ENCODE data around the gene PTPA. TPM values are rescaled to one million over a fixed set of nuclear protein-coding genes. Genes with fewer than 3 reads are reported as not detected.

The PTPA gene
- total and polyA plus RNA-seq, 7 donors: 54.1 to 110 (median 97.9) TPM

- ATAC-seq: no peak
- intact Hi-C loops (cut with DNase I): loop anchor here in 1 of 2 donors (5.0 kb wide), 1 partner anchor 35 kb away; the partner anchor contains the start of gene MIGA2
These were observed 39.0 kb upstream of the PTPA start for GRCh38 chr9:129072171-129072570.

GRCh38 chr9:129073404-129073803, 37.8 kb upstream of the PTPA start:
- Histone ChIP-seq H3K9me3 (no peaks in the 10 kb centered on the region), H3K27ac (no peak overlapping the region), H3K4me1 (no peaks in the 10 kb centered on the region), H3K27me3 (ENCODE audit: insufficient read depth in 3 of 3, low read length in 2 of 3) (no peaks in the 10 kb centered on the region), H3K36me3 (ENCODE audit: insufficient read depth in 1 of 2, low read depth in 1 of 2) (peaks cover 0 to 17% of the 10 kb centered on the region in 2 donors), H3K4me3 (no peak overlapping the region)
- TF ChIP-seq CTCF (IDR thresholded peaks at IDR 0.05): no peak
- ATAC-seq: no peak
- no peak for DNase-seq
- intact Hi-C loops (cut with DNase I): loop anchor here in 1 of 2 donors (5.0 kb wide), 1 partner anchor 36 kb away; the partner anchor contains the start of gene MIGA2
- WGBS, 3 donors: 85 to 96% (median 93%) methylated on average over 8 of the region's 8 CpGs

More at GRCh38 chr9:129072171-129072570, 39.0 kb upstream of the PTPA start:
- no peak for DNase-seq
- Histone ChIP-seq H3K9me3 (no peaks in the 10 kb centered on the region), H3K27me3 (ENCODE audit: insufficient read depth in 3 of 3, low read length in 2 of 3) (no peaks in the 10 kb centered on the region), H3K36me3 (ENCODE audit: insufficient read depth in 1 of 2, low read depth in 1 of 2) (peaks cover 3 to 29% of the 10 kb centered on the region in 2 donors), H3K27ac (no peak overlapping the region), H3K4me1 (no peaks in the 10 kb centered on the region), H3K4me3 (no peak overlapping the region)
- TF ChIP-seq CTCF (IDR thresholded peaks at IDR 0.05): no peak
- 63 to 77% (median 64%) methylated on average over 9 of the region's 9 CpGs for WGBS, 3 donors

GRCh38 chr9:129074106-129074505, 37.1 kb upstream of the PTPA start:
- Histone ChIP-seq H3K4me3 (no peak overlapping the region), H3K9me3 (no peaks in the 10 kb centered on the region), H3K27me3 (ENCODE audit: insufficient read depth in 3 of 3, low read length in 2 of 3) (no peaks in the 10 kb centered on the region), H3K4me1 (no peaks in the 10 kb centered on the region), H3K27ac (no peak overlapping the region), H3K36me3 (ENCODE audit: insufficient read depth in 1 of 2, low read depth in 1 of 2) (peaks cover 0 to 10% of the 10 kb centered on the region in 2 donors)
- no peak for TF ChIP-seq CTCF (IDR thresholded peaks at IDR 0.05)
- DNase-seq (no peak), ATAC-seq (no peak)
- intact Hi-C loops (cut with DNase I): loop anchor here in 1 of 2 donors (5.0 kb wide), 1 partner anchor 37 kb away; the partner anchor contains the start of gene MIGA2
- 85 to 90% (median 87%) methylated on average over 3 of the region's 3 CpGs for WGBS, 3 donors

- DNase-seq (no peak), ATAC-seq (no peak)
- Histone ChIP-seq H3K36me3 (ENCODE audit: insufficient read depth in 1 of 2, low read depth in 1 of 2) (no peaks in the 10 kb centered on the region), H3K4me3 (no peak overlapping the region), H3K4me1 (no peaks in the 10 kb centered on the region), H3K27me3 (ENCODE audit: insufficient read depth in 3 of 3, low read length in 2 of 3) (no peaks in the 10 kb centered on the region), H3K9me3 (no peaks in the 10 kb centered on the region), H3K27ac (no peak overlapping the region)
- TF ChIP-seq CTCF (IDR thresholded peaks at IDR 0.05): no peak
- WGBS, 3 donors: 75 to 82% (median 75%) methylated on average over 13 to 16 of the region's 16 CpGs
- intact Hi-C loops (cut with DNase I): no loop called here
These were observed 35.1 kb upstream of the PTPA start for GRCh38 chr9:129075996-129076639.

Data from psoas muscle (tissue), 8 donors.